ENCODE data around the gene CAMK1D. TPM values are rescaled to one million over a fixed set of nuclear protein-coding genes. Genes with fewer than 3 reads are reported as not detected.

CAMK1D gene
- total and polyA plus RNA-seq, 9 donors: 1.8 to 11.7 (median 5.5) TPM

DNA sequence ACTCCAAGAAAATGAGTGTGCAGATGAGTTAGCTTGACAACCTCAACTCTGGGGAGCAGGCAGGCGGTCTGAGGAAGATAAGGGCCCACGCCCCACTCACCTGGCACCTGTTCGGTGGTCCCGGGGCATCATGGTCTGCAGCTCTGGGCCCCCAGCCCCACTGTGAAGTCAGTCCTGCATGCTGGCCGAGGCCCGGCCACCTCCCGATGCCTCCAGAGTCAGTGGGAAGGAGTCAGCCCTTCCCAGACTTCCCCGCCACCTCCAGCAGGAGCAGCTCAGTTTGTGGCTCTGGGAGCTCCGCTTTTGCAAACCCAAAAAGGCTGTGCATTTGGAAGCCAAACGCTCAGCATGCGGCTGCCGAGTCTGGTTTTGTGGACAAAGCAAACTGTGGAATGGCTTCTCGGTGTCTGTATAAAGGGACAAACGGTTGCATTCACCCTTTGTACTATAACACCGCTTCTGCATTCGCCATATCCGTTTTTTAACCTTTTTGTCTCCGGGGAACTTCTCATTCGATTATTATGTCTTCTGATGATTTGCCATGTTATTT lies 484.8 kb downstream of the CAMK1D start:
- H3K4me3 ChIP-seq: no peak overlapping the region
- H3K4me1 ChIP-seq (ENCODE audit: insufficient read depth): peaks cover 7% of the 10 kb centered on the region
- TF ChIP-seq, protein P1, sequence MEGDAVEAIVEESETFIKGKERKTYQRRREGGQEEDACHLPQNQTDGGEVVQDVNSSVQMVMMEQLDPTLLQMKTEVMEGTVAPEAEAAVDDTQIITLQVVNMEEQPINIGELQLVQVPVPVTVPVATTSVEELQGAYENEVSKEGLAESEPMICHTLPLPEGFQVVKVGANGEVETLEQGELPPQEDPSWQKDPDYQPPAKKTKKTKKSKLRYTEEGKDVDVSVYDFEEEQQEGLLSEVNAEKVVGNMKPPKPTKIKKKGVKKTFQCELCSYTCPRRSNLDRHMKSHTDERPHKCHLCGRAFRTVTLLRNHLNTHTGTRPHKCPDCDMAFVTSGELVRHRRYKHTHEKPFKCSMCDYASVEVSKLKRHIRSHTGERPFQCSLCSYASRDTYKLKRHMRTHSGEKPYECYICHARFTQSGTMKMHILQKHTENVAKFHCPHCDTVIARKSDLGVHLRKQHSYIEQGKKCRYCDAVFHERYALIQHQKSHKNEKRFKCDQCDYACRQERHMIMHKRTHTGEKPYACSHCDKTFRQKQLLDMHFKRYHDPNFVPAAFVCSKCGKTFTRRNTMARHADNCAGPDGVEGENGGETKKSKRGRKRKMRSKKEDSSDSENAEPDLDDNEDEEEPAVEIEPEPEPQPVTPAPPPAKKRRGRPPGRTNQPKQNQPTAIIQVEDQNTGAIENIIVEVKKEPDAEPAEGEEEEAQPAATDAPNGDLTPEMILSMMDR (IDR thresholded peaks at IDR 0.05): no peak
- TF ChIP-seq POLR2A (IDR thresholded peaks at IDR 0.05): no peak
- TF ChIP-seq EP300 (IDR thresholded peaks at IDR 0.05): no peak
- intact Hi-C loops (cut with DNase I): no loop called here
- no peaks in the 10 kb centered on the region for H3K36me3 ChIP-seq
- H3K27ac ChIP-seq: no peak overlapping the region
- H3K27me3 ChIP-seq: no peaks in the 10 kb centered on the region
- no peak for DNase-seq
- WGBS, 3 donors: 89 to 91% (median 91%) methylated on average over 19 of the region's 19 CpGs
- H3K9me3 ChIP-seq: no peaks in the 10 kb centered on the region

DNA sequence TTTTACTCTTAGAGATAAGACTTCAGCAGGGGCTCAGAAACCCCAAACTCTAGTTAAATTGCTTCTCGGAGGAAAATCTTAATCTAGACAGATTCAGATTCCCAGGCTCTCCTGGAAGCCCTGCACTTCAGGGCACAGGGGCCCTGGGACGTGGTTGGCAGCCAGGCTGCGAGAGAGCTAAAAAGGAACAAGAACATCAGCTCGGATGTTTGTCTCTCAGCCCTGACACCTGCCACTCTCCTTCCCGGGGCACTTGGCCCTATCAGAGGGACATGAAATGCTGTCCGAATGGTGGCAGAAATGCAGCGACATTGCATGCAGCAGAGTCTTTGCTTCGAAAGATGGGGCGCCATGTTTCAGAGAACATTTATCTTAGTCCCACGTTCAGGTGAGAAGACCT lies 485.4 kb downstream of the CAMK1D start:
- intact Hi-C loops (cut with DNase I): no loop called here
- no peak for TF ChIP-seq POLR2A (IDR thresholded peaks at IDR 0.05)
- no peak for TF ChIP-seq EP300 (IDR thresholded peaks at IDR 0.05)
- TF ChIP-seq, protein P1 (IDR thresholded peaks at IDR 0.05): no peak

DNA sequence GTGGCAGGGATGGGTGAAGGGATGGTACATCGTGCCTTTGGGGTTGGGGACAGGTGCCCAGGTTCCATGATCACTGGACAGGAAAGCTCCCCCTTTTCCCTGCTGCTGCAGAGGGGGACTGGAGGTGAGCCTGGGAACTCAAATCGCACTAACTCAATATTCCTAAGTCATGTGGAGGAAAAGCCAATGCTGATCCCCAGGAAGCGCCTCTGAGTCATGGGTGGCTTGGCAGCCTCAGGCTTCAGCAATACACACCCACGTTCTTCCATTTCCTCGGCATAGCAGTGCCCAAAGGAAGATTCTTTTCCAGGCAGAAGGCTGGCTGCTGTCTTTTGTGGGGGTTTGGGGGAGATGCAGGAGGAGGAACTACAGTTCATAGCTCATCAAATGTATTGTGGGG lies 486.4 kb downstream of the CAMK1D start:
- TF ChIP-seq, protein P1 (IDR thresholded peaks at IDR 0.05): no peak
- TF ChIP-seq POLR2A (IDR thresholded peaks at IDR 0.05) (no peak), EP300 (IDR thresholded peaks at IDR 0.05) (no peak)
- WGBS, 3 donors: 54 to 75% (median 56%) methylated on average over 5 of the region's 5 CpGs

More for the DNA sequence above, 485.4 kb downstream of the CAMK1D start:
- no peak for DNase-seq
- H3K4me3 ChIP-seq: no peak overlapping the region
- H3K4me1 ChIP-seq (ENCODE audit: insufficient read depth): peaks cover 8% of the 10 kb centered on the region
- H3K9me3 ChIP-seq: no peaks in the 10 kb centered on the region
- H3K27me3 ChIP-seq: no peaks in the 10 kb centered on the region
- WGBS, 3 donors: 82 to 90% (median 83%) methylated on average over 10 of the region's 10 CpGs
- H3K27ac ChIP-seq: no peak overlapping the region
- H3K36me3 ChIP-seq: no peaks in the 10 kb centered on the region

DNA sequence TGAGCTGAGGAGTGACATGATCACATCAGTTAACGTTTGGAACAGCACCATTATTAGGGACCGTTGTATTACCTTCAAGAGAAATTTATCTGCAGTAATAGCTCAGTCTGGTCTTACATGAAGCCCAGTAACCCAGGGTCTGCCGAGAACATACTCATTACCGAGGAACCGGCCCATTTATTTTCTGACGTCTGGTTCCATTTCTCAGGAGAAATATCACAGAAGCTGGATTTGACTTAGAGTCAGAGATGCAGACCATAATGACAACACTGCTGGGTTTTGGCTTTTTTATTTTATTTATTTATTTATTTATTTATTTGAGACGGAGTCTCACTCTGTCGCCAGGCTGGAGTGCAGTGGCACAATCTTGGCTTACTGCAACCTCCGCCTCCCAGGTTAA lies 489.0 kb downstream of the CAMK1D start:
- intact Hi-C loops (cut with DNase I): no loop called here
- no peak overlapping the region for H3K27ac ChIP-seq
- WGBS, 3 donors: 74 to 96% (median 95%) methylated on average over 9 of the region's 9 CpGs
- no peak overlapping the region for H3K4me3 ChIP-seq
- no peak for DNase-seq
- H3K27me3 ChIP-seq: no peaks in the 10 kb centered on the region
- H3K36me3 ChIP-seq: no peaks in the 10 kb centered on the region
- no peaks in the 10 kb centered on the region for H3K9me3 ChIP-seq
- peaks cover 6% of the 10 kb centered on the region for H3K4me1 ChIP-seq (ENCODE audit: insufficient read depth)
- no peak for TF ChIP-seq EP300 (IDR thresholded peaks at IDR 0.05)
- no peak for TF ChIP-seq POLR2A (IDR thresholded peaks at IDR 0.05)
- TF ChIP-seq, protein P1 (IDR thresholded peaks at IDR 0.05): no peak

More for the DNA sequence above, 486.4 kb downstream of the CAMK1D start:
- Histone ChIP-seq H3K4me3 (no peak overlapping the region), H3K36me3 (no peaks in the 10 kb centered on the region), H3K27ac (no peak overlapping the region), H3K27me3 (no peaks in the 10 kb centered on the region), H3K9me3 (no peaks in the 10 kb centered on the region), H3K4me1 (ENCODE audit: insufficient read depth) (peaks cover 6% of the 10 kb centered on the region)
- no peak for DNase-seq
- intact Hi-C loops (cut with DNase I): no loop called here
